Measurements from ENCODE around the gene CORO2B.
A peak's percentile ranks its signal among the peaks of the same experiment; 100 is the strongest.

Gene CORO2B

GRCh38 chr15:68566377-68566954 lies 12.3 kb upstream of the CORO2B start:
- Histone ChIP-seq H3K36me3 (ENCODE audit: control insufficient read depth, insufficient read depth, low read length) (no peaks in the 10 kb centered on the region), H3K9me3 (ENCODE audit: control insufficient read depth, low read length) (no peaks in the 10 kb centered on the region), H3K4me1 (ENCODE audit: control insufficient read depth, insufficient read depth, low read length) (no peaks in the 10 kb centered on the region), H3K9ac (ENCODE audit: low read length) (no peak overlapping the region), H3K4me3 (ENCODE audit: low read length) (no peak overlapping the region), H3K27me3 (ENCODE audit: control insufficient read depth, insufficient read depth, low read length) (peaks cover 4% of the 10 kb centered on the region)

DNA sequence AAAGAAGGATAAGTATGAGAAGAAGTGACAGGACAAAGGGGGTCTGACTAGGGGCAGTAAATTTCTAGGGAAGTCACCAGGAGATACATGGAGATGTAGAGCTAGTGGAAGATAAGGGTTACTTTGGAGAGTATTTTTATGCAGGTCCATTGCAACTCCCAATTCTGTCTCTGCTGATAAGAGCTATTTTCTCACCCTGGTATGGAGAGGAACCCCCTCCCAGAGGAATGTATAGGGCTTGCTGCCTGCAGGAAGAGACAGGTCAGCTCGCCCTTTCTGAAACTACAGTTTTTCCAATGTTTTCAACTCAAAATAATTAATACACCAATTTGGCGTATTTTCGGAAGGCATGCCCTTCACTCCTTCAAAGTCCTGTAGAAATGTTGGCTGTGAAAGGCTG lies 11.4 kb upstream of the CORO2B start:
- Histone ChIP-seq H3K9me3 (ENCODE audit: control insufficient read depth, low read length) (no peaks in the 10 kb centered on the region), H3K4me3 (ENCODE audit: low read length) (no peak overlapping the region), H3K4me1 (ENCODE audit: control insufficient read depth, insufficient read depth, low read length) (no peaks in the 10 kb centered on the region), H3K36me3 (ENCODE audit: control insufficient read depth, insufficient read depth, low read length) (no peaks in the 10 kb centered on the region), H3K27me3 (ENCODE audit: control insufficient read depth, insufficient read depth, low read length) (peaks cover 12% of the 10 kb centered on the region), H3K9ac (ENCODE audit: low read length) (no peak overlapping the region)

DNA sequence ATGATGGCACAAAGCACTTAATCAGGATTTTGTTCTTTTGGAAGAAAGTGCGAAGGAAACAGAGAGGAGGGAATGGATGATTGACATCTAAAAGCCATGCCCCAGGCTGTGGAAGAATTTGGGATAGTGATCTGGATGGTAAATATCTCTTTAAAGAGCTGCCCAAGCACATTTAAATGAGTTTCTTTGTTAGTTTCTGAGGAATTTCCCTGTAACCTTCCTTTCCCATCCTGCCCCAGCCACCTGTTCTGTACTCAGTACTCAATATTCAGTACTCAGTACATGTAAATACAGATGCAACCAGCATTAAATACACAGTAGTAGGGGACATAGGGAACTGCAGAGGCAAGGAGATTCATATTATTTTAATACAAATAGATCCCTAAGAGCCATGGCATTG lies 7.8 kb upstream of the CORO2B start:
- no peaks in the 10 kb centered on the region for H3K4me1 ChIP-seq (ENCODE audit: control insufficient read depth, insufficient read depth, low read length)
- H3K9me3 ChIP-seq (ENCODE audit: control insufficient read depth, low read length): no peaks in the 10 kb centered on the region
- H3K27me3 ChIP-seq (ENCODE audit: control insufficient read depth, insufficient read depth, low read length): peaks cover 28% of the 10 kb centered on the region
- H3K4me3 ChIP-seq (ENCODE audit: low read length): no peak overlapping the region
- no peak overlapping the region for H3K9ac ChIP-seq (ENCODE audit: low read length)
- no peaks in the 10 kb centered on the region for H3K36me3 ChIP-seq (ENCODE audit: control insufficient read depth, insufficient read depth, low read length)

DNA sequence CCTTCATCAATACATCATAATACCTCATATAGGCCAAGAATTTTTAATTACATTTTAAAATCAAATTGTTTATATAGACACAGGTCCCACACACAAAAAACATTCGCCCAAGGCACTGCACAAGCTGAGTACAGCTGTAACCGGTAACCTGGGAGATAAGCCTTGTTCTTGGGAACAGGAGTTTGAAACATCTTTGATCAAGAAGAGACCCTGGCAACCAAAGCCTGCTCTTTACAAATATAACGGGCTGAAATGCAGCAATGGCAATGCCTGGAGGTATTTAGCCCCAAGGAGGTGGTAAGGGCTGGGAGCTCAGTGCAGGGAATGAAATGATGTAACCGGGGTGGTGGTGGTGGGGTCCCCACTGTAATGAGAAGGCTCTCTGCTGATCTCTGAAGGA lies 7.2 kb upstream of the CORO2B start:
- Histone ChIP-seq H3K4me1 (ENCODE audit: control insufficient read depth, insufficient read depth, low read length) (no peaks in the 10 kb centered on the region), H3K9me3 (ENCODE audit: control insufficient read depth, low read length) (no peaks in the 10 kb centered on the region), H3K27me3 (ENCODE audit: control insufficient read depth, insufficient read depth, low read length) (peaks cover 33% of the 10 kb centered on the region), H3K9ac (ENCODE audit: low read length) (no peak overlapping the region), H3K36me3 (ENCODE audit: control insufficient read depth, insufficient read depth, low read length) (no peaks in the 10 kb centered on the region), H3K4me3 (ENCODE audit: low read length) (no peak overlapping the region)

- H3K9me3 ChIP-seq (ENCODE audit: control insufficient read depth, low read length): no peaks in the 10 kb centered on the region
- no peak overlapping the region for H3K4me3 ChIP-seq (ENCODE audit: low read length)
- H3K4me1 ChIP-seq (ENCODE audit: control insufficient read depth, insufficient read depth, low read length): no peaks in the 10 kb centered on the region
- no peak overlapping the region for H3K9ac ChIP-seq (ENCODE audit: low read length)
- H3K36me3 ChIP-seq (ENCODE audit: control insufficient read depth, insufficient read depth, low read length): no peaks in the 10 kb centered on the region
- peaks cover 38% of the 10 kb centered on the region for H3K27me3 ChIP-seq (ENCODE audit: control insufficient read depth, insufficient read depth, low read length)
Measured at GRCh38 chr15:68572309-68572708, 6.5 kb upstream of the CORO2B start.

DNA sequence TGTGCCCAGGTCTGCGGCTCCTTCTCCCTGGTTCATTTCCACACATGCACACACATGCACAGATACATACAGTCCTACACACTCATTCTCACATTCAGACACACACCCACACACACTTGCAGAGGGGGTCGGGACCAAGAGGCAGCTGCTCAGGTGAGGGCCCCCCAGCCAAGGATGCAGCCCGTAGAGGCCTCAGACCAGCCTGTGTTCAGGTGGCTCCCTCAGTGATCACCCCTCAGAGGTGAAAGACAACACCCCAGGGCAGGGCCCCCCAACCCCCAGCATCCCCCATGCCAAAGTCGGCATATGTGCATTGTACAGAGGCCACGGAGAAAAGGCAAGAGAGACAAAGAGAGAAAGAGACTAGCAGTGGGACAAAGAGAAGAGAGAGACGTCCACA lies 5.9 kb upstream of the CORO2B start:
- no peak overlapping the region for H3K9ac ChIP-seq (ENCODE audit: low read length)
- H3K4me1 ChIP-seq (ENCODE audit: control insufficient read depth, insufficient read depth, low read length): peaks cover 4% of the 10 kb centered on the region
- no peaks in the 10 kb centered on the region for H3K36me3 ChIP-seq (ENCODE audit: control insufficient read depth, insufficient read depth, low read length)
- no peak overlapping the region for H3K4me3 ChIP-seq (ENCODE audit: low read length)
- H3K27me3 ChIP-seq (ENCODE audit: control insufficient read depth, insufficient read depth, low read length): peaks cover 44% of the 10 kb centered on the region
- H3K9me3 ChIP-seq (ENCODE audit: control insufficient read depth, low read length): no peaks in the 10 kb centered on the region

- Histone ChIP-seq H3K4me1 (ENCODE audit: control insufficient read depth, insufficient read depth, low read length) (peaks cover 7% of the 10 kb centered on the region), H3K27me3 (ENCODE audit: control insufficient read depth, insufficient read depth, low read length) (peaks cover 52% of the 10 kb centered on the region), H3K4me3 (ENCODE audit: low read length) (no peak overlapping the region), H3K9ac (ENCODE audit: low read length) (no peak overlapping the region), H3K36me3 (ENCODE audit: control insufficient read depth, insufficient read depth, low read length) (no peaks in the 10 kb centered on the region), H3K9me3 (ENCODE audit: control insufficient read depth, low read length) (no peaks in the 10 kb centered on the region)
Measured at GRCh38 chr15:68574046-68574445, 4.7 kb upstream of the CORO2B start.

- H3K36me3 ChIP-seq (ENCODE audit: control insufficient read depth, insufficient read depth, low read length): no peaks in the 10 kb centered on the region
- H3K4me3 ChIP-seq (ENCODE audit: low read length): no peak overlapping the region
- H3K4me1 ChIP-seq (ENCODE audit: control insufficient read depth, insufficient read depth, low read length): peaks cover 7% of the 10 kb centered on the region
- H3K9ac ChIP-seq (ENCODE audit: low read length): no peak overlapping the region
- peaks cover 57% of the 10 kb centered on the region for H3K27me3 ChIP-seq (ENCODE audit: control insufficient read depth, insufficient read depth, low read length)
- no peaks in the 10 kb centered on the region for H3K9me3 ChIP-seq (ENCODE audit: control insufficient read depth, low read length)
Measured at GRCh38 chr15:68574629-68575028, 4.2 kb upstream of the CORO2B start.

DNA sequence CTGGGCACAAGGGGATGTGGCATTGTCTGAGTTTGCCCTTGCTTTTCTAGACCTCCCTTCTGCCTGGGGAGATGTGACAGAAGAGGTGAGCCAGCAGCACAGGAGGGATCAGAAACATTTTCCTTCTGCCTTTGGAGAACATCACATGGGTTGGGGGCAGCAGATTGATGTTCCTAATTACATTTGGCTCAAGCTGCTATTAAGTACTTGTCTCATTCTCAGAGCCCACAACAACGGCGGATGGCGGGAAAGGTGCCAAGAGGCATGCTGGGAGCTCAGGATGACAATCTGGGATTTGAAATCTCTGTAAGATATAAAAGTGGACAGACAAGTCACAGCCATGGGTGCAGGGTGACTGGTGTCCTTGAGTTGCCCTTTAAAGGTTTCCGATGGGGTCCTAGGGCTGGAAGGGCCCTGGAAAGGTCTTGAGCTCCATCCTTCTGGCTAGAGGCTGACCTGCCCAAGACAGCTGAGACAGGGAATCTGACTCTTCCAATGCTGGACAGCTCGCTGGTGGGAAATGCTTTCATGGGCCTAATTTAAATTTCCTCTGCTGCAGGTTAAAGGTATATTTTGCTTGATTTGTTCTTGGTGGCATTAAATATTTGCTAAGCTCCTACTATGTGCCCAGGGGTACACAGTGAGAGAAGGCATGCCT lies 2.4 kb upstream of the CORO2B start:
- peaks cover 74% of the 10 kb centered on the region for H3K27me3 ChIP-seq (ENCODE audit: control insufficient read depth, insufficient read depth, low read length)
- H3K36me3 ChIP-seq (ENCODE audit: control insufficient read depth, insufficient read depth, low read length): no peaks in the 10 kb centered on the region
- no peaks in the 10 kb centered on the region for H3K9me3 ChIP-seq (ENCODE audit: control insufficient read depth, low read length)
- peaks cover 7% of the 10 kb centered on the region for H3K4me1 ChIP-seq (ENCODE audit: control insufficient read depth, insufficient read depth, low read length)
- no peak overlapping the region for H3K9ac ChIP-seq (ENCODE audit: low read length)
- no peak overlapping the region for H3K4me3 ChIP-seq (ENCODE audit: low read length)

GRCh38 chr15:68578175-68578979 lies 416 bp upstream of the CORO2B start:
- H3K9ac ChIP-seq (ENCODE audit: low read length): no peak overlapping the region
- H3K4me1 ChIP-seq (ENCODE audit: control insufficient read depth, insufficient read depth, low read length): peaks cover 7% of the 10 kb centered on the region
- H3K36me3 ChIP-seq (ENCODE audit: control insufficient read depth, insufficient read depth, low read length): no peaks in the 10 kb centered on the region
- peak overlapping the region; percentile 22 for H3K4me3 ChIP-seq (ENCODE audit: low read length)
- peaks cover 64% of the 10 kb centered on the region for H3K27me3 ChIP-seq (ENCODE audit: control insufficient read depth, insufficient read depth, low read length)
- H3K9me3 ChIP-seq (ENCODE audit: control insufficient read depth, low read length): no peaks in the 10 kb centered on the region

GRCh38 chr15:68580026-68580882 lies 1.5 kb downstream of the CORO2B start:
- no peaks in the 10 kb centered on the region for H3K9me3 ChIP-seq (ENCODE audit: control insufficient read depth, low read length)
- peaks cover 54% of the 10 kb centered on the region for H3K27me3 ChIP-seq (ENCODE audit: control insufficient read depth, insufficient read depth, low read length)
- no peak overlapping the region for H3K9ac ChIP-seq (ENCODE audit: low read length)
- no peak overlapping the region for H3K4me3 ChIP-seq (ENCODE audit: low read length)
- peaks cover 7% of the 10 kb centered on the region for H3K4me1 ChIP-seq (ENCODE audit: control insufficient read depth, insufficient read depth, low read length)
- no peaks in the 10 kb centered on the region for H3K36me3 ChIP-seq (ENCODE audit: control insufficient read depth, insufficient read depth, low read length)

- peaks cover 51% of the 10 kb centered on the region for H3K27me3 ChIP-seq (ENCODE audit: control insufficient read depth, insufficient read depth, low read length)
- peaks cover 7% of the 10 kb centered on the region for H3K4me1 ChIP-seq (ENCODE audit: control insufficient read depth, insufficient read depth, low read length)
- H3K4me3 ChIP-seq (ENCODE audit: low read length): no peak overlapping the region
- no peaks in the 10 kb centered on the region for H3K9me3 ChIP-seq (ENCODE audit: control insufficient read depth, low read length)
- H3K9ac ChIP-seq (ENCODE audit: low read length): no peak overlapping the region
- H3K36me3 ChIP-seq (ENCODE audit: control insufficient read depth, insufficient read depth, low read length): no peaks in the 10 kb centered on the region
Measured at GRCh38 chr15:68580883-68581155, 2.0 kb downstream of the CORO2B start.
